ENCODE measurements around the gene COX15.
"Not testable (repeated sequence)": the region's sequence is repeated elsewhere in the genome, so short reads cannot be mapped to it uniquely, and the experiment has no call there.

Gene COX15

DNA sequence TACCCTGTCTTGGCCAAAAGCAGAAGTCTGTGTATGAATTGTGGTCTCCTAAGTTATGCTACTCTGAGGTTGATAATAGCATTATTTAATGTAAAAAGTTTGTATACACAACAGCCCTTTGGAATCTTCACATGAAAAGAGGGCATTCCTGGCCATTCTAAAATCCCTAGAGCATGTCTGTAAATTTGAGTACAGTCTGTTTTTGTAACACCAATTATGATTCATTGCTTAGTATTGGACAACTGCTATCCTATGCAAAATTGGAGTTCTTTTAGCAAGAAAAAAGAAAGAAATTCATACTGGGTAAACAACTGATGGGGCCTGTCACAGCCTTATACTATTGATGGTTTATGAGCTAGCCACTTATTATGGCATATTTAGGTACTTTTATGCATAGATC lies 10.3 kb upstream of the COX15 start:
- no peak for DNase-seq

DNA sequence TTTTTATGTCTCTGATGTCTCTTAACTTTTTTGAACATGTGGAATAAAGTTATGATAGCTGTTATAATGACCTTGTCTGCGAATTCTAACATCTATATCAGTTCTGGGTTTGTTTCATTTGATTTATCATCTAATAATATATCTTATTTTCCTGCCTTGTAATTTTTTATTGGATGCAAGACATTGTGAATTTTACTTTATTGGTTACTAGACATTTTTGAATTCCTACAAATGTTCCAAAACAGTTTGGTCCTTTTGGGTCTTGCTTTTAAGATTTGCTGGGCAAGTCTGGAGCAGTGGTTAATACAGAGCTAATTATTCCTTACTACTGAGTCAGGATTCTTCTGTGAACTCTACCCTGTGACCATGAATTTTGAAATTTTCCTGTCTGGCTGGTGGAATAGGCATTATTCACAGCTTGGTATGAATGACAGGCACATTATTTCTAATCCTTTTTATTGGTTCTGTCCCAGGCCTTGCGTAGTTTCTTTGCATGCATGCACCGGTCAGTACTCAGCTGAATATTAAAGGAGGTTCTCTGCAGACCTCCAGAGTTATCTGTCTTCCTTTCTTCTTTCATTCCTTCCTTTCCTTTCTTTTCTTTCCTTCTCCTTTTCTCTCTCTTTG lies 9.1 kb upstream of the COX15 start:
- DNase-seq = no peak

DNA sequence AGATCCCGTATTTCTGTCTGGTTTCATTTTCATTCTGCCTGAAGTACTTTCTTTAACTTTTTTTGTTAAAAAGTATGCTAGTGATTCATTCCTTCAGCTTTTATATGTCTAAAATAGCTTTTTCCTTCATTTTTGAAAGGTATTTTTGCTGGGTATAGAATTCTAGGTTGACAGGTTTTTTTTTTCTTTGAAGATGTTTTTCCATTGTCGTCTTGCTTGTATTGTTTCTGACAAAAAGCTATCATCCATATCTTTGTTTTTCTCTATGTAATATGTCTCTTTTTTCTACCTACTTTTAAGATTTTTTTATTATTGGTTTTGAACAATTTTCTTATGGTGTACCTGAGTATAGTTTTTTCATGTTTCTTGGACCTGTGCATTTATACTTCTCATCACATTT lies 8.3 kb upstream of the COX15 start:
- no peak for DNase-seq

DNA sequence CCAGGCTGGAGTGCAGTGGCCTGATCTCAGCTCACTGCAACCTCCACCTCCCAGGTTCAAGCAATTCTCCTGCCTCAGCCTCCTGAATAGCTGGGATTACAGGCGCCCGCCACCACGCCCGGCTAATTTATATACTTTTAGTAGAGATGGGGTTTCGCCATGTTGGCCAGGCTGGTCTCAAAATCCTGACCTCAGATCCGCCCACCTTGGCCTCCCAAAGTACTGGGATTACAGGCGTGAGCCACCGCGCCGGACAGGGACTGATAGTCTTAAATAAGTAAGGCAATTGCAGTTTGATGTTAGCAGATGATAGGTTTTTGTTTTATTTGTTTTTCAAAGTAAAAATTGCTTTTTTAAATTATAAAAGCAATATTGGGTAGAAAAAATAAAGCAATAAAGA lies 2.2 kb upstream of the COX15 start:
- DNase-seq = not testable (repeated sequence)

DNA sequence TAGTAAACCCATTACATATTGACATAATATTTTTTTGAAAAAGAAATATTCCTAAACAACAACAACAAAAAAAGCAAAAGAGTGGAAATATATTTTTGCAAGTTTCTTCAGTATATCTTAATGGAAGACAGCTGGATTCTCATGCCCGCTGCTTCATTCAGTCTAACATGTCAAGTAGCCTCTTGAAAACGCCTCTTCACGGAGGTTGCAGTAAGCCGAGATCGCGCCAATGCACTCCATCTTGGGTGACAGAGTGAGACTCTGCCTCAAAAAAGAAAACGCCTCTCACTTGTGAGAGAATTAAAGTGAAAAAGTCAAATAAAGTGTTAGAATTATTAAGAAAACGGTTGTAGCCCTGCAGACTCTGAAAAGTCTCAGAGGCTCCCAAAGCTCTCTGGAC lies 1.4 kb upstream of the COX15 start:
- no peak for DNase-seq

DNA sequence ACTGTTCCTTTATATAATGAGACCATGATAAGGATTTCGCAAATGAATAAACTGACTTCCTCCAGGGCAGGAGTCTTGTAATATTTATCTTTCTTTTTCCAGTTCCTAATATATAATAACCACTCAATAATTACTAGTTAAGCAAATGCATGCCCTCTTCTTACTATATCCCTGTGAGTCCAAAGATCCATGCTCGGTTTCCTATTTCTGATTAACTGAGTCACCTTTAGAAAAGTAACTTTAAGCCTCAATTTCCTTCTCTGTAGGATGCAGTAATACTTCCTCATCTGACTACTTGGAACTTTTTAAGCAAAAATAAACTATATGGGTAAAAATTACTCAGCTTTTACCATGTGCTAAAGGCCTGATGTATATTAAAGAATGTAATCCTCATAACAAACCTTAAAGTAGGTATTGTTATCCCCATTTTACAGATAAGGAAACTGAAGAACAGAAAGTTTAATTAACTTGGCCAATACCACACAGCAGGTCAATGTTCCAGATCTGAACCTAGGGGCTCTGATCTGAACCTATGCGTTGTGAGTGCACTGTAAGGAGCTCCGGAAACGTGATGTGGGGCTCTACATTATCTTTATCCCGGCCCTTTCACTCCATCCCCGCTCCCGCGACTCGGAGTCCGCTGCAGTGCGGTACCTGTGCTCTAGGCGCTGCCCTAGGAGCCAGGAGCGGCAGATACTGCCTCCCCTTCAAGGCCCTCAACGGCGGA lies 458 bp downstream of the COX15 start:
- DNase-seq = no peak

DNA sequence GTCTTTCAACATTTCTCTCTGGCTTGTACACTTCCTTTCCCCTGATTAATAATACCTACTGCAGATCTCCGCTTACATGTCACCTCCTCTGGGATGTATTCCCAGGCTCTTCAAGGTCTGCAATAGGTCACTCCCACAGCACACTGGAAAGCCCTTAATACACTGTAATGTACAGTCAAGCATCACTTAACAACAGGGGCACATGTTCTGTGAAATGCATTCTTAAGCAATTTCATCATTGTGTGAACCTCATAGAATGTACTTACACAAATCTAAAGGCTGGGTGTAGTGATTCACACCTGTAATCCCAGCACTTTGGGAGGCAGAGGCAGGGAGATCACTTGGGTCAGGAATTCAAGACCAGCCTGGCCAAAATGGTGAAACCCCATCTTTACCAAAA lies 1.9 kb downstream of the COX15 start:
- no peak for DNase-seq

DNA sequence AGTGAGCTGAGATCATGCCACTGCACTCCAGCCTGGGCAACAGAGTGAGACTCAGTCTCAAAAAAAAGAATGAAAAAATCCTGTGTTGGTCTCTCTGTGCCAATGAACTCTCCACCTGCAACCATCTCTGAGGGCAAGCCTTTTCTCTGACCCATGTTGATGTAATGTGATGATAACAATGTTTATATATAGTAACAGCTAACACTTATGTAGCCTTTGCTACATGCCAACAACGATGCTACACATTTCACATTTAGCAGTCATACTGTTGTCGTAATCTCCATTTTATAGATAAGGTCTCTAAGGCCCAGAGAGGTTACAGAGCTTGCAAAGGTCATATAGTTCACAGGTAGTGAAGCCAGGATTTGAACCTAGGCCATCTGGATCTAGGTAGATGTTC lies 11.5 kb downstream of the COX15 start:
- no peak for DNase-seq

DNA sequence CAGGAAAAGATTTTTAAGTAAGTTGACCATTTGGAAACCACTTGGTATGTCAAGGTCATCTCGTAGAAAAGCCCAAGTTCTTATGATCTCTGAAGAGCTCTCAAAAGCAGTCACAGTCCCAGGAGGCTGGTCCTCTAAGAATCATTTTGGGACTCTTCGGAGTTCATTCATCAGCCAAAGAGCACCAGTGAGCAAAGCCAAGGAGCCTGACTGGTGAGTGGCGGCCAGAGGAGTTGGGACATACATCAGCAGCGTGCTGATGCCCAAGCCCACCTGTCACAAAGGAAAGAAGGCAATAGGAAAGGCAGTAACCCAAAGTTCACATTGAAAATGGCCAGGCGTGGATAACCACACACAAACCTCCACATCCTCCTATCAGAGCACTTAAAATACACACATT lies 17.5 kb downstream of the COX15 start:
- DNase-seq = no peak

DNA sequence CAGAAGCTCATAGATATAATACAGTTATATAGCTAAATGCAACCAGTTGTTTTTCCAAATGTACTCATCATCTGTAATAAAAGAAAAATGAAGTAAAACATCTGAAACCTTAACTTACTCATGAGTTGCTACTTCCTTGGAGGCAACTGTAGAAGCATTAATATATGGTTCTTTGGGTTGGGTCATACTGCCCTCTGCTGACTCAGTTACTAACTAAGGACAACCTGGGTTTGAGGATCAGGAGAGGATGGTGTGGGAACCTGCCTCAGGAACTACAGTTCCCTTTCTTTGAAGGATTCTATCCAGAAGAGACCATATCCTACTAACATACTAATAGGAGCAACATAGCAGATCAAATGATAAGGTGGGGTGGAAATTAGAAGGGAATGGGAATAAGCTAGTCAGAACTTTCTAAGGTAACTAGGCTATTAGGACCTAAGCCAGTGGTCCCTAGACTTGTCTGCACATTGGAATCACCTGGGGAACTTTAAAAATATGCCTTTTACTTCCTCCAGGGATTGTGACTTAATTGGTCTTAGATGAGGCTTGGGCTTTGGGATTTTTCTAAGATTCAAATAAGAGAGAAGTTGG lies 20.7 kb downstream of the COX15 start:
- DNase-seq = no peak

DNA sequence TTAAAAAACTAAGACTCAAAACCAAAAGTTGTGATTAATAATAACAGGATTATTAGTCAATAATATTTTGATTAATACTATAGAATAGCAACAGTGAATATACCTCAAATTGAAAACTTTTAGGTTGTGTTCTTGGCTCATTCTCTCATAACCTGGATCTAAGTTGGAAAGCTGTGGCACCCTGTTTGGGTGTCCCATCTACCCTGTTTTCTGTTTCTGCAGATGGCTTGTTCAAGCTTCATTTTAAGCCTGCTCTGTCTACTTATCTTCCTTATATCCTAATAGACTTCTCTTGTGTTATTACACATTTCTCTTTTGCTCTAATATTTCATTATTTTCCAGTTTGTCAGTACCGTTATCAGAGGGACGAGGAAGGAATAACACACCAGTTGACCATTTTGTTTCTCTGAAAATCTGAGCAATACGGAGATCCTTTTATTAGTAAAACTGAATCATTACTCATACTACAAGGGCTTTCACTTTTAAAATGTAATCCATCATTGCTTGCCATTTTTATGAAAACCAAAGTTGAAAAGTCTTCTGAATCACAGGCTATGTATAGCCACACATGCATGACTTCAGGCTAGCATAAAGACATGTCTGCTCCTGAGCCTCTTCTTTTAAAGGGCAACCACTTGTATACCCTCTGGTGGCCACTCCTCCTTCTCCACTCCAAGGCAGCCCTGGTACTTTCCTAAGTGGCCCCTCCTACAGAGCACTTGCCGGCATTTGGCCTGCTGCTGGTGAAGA lies 22.3 kb downstream of the COX15 start:
- DNase-seq = no peak

DNA sequence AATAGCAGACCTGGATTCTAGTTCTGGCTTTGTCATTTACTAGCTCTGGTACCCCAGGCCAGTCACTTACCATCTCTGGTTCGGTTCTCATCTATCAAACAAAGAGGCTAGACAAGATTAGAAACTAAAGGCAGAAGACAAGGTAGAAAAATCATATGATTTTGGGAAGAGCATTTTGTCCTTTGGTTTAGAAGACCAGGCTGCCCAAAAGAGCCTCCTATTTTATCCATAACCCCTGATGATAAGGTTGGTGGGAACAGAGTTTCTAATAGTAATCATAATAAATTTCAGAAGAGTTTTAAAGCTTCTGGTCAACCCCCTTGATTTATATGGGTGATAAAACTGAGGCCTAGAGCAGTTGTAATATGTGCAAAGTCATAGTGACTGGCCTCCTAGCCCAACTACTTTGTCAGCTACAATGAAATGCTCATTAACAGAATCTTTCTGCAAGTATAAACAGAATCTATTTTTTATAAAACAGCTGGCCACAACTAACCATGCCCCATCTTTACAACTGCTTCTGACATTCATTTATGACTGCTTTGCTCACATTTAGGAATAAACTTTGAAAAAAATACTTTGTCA lies 23.4 kb downstream of the COX15 start:
- DNase-seq = no peak

DNA sequence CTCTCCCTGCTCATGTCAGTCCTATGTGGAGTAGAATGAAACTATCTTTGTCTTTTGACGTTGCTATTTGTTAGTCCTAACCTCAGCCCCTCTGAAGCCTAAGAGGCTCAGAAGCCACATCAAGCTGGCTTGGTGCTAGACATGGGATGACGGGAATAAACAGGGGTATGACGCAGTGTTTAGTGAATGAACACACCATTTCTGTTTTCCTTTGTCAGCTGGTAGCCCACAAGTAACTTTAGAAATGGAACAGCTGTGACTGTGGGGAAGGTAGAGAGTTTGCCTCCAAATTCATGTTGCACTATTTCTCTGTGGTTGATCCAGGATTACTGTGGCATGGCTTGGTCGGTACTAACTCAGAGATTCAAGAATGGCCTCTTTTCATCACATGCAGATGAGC lies 31.3 kb downstream of the COX15 start:
- no peak for DNase-seq

DNA sequence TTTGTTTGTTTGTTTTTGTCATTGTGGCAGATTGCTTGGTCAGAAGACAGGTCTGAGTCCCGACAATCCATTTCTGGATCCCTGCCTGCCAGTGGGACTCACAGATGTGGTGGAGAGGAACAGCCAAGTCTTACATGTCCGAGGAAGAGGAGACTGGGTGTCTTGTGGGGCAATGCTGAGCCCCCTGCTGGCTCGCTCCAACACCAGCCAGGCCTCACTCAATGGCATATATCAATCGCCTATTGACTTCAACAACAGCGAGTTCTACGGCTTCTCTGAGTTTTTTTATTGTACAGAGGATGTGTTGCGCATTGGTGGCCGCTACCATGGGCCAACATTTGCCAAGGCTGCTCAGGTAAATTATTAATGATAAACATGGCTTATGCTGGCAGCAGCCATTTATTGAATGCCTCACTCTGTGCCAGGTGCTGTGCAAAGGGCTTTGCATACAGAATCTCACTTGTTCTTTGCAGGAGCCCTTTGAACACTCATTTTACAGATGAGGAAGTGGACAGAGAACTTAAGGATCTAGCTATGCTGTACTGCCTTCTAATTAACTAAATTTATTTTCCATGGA lies 33.3 kb downstream of the COX15 start:
- DNase-seq = no peak

DNA sequence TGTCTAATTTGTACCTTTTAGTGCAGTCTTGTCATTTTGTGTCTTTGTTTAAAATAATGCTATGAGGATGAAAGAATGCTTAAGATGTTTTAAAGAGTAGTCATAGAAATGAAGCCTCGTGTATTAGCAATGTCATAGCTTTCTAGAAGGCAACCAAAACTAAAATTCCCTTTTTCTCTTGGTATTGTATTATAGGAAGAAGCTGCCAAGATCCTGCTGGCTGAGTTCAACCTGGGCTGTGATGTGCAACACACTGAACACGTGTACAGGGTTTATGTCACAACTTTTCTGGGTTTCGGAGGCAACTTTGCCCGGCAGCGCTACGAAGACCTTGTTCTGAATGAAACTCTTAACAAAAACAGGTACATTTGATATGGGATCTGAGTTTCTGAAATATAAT lies 36.2 kb downstream of the COX15 start:
- no peak for DNase-seq

DNA sequence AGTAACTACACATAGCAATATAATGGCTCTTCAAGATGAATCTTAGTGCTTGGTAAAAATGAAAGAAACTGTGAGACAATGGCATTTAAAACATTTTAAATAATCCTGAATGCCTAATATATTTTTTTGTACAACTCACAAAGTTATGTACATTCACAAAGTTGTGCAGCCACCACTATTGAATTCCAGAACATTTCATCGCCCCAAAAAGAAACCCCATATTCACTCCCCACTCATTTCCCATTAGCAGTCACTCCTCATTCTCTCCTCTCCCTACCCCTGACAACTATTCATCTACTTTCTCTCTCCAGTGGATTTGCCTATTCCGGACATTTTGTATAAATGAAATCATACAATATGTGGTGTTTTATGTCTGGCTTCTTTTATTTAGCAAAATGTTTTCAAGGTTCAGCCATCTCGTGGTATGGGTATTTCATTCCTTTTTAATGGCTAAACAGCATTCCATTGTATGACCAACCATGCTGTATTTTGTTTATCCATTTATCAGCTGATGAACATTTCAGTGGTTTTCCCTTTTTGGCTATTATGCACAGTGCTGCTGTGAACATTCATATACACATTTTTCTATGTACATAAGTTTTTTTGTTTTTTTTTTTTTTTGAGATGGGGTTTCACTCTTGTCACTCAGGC lies 37.9 kb downstream of the COX15 start:
- no peak for DNase-seq

DNA sequence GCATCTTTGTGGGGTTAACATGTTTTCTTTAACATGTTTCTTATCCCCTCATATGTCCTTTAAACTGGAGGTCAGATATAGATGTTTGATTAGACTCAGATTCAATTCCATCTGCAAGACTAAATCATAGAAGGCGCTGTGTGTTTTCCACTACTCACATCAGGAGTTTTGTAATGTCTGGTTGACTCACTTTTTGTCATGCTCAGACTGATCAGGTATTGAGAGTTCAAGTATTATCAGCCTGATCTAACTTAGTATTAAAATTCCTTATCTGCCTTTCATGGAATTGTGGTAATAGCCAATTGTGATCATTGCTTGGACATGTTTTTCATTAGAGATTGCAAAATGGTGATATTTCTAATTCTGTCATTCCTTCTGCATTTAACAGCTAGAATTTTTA lies 42.5 kb downstream of the COX15 start:
- no peak for DNase-seq

DNA sequence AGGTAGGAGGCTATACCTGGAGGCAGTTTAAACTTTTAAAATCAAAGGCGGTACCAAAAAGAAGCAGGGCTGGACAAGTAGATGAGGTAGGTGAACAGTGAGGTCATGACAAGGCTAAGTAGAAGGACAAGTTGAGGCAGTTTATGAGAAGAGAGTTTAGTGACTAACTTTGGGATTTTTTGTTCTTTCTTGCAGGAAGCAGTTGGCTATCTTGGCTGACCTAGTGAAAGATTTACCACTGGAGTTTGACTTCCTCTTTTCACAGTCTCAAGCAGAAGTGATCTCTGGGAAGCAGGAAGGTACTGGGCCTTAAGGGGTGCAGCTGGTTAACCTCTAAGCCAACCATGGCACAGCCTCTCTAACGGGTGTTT lies 46.3 kb downstream of the COX15 start:
- DNase-seq = no peak

DNA sequence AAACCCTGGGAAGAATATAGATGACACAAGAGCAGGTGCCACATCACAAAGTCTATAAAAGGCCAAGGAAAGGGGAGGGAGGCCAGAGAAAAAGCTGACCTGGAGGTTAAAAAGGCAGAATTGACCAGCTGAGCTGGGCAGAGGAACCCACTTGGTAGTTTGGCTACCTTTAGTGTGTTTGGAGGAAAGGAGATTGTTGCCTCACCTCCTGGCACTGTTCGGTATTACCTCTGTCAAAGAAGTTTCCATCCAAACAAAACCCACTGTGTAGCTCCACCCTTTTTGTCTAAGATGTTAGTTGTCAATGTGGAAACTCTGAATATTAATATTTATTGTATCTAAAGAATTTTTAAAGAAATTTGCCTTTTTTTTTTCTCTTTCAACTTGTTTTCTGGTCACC lies 49.2 kb downstream of the COX15 start:
- no peak for DNase-seq
